GM19043 (cell line): ENCODE results near the gene ASB10.

Source experiments
- ATAC-seq: cut with Tn5 transposase; IDR thresholded peaks from one replicate; pipeline ENCODE4 v1.9.1; 2021; ENCODE audit warnings: low read depth; ENCODE audit not compliant: unreplicated experiment

The ASB10 gene

GRCh38 chr7:151188252-151188542, 1.1 kb upstream of the ASB10 start:
- ATAC-seq = no peak

GRCh38 chr7:151187409-151188251, 580 bp upstream of the ASB10 start:
- ATAC-seq = no peak

GRCh38 chr7:151185762-151186639, 1.0 kb downstream of the ASB10 start:
- no peak for ATAC-seq

- ATAC-seq = no peak
Measured at GRCh38 chr7:151181011-151181431, 6.0 kb downstream of the ASB10 start.

GRCh38 chr7:151179946-151180345, 7.1 kb downstream of the ASB10 start:
- no peak for ATAC-seq

GRCh38 chr7:151179287-151179860, 7.7 kb downstream of the ASB10 start:
- ATAC-seq = no peak

DNA sequence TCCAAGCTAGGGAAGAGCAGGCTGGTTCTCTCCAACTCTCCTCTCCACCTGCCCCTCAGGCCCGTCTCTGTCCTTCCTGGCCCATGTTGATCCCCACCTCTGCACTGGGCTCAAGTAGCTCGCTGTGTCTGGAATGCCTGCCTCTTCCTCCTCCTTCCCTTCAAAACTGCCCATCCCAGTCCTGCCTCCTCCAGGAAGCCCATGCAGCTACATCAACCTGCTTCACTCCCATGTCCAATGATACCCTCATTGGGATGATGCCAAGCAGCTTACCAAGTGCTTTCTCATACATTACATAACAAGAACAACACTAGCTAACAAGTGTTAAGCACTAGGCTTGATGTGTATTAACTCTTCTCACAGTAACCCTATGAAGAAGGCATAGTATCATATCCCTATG, 8.2 kb downstream of the ASB10 start:
- ATAC-seq = no peak

GRCh38 chr7:151178236-151178635, 8.8 kb downstream of the ASB10 start:
- no peak for ATAC-seq

DNA sequence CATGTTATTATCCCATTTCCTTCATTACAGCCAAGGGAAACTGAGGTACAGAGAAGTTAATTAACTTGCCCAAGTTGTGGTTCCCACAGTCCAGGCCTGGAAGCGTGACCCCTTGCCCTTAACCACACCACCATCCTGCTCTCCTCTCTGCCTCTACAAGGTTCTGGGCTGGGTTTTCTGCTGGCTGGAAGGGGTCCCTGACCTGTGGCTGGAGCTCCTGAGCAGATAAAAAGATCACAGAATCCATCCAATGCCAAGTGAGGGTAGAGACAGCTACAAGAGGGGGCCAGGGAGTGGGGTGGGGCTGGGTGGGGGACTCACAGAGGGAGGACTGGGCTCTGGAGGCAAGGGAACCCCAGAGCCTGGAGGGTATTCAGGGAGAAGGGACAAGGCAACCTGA, 9.7 kb downstream of the ASB10 start:
- no peak for ATAC-seq

- no peak for ATAC-seq
Measured at GRCh38 chr7:151176401-151176800, 10.6 kb downstream of the ASB10 start.

DNA sequence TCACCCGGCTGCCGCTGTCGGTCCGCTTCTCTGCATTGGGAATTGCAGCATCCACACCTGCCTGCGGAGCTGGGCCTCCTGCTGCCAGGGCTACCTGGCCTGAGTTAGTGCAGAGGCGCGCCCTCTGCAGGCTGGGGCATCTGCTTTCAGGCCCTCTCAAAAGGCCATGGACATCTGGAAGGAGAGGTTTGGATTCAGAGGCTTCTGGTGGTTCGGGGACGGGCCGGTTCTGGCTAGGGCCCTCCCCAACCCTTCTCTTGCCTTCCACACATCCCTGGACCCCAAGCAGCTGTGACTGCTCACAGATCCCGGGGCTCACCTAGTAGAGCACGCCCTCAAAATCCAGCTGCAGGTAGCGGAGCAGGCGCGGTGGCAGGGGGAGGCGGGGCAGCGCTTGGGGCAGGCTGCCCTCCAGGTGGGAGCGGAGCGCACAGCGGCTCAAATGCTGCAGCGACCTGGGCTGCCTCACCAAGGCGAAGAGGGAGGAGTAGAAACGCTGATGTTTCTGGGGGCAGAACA, 11.2 kb downstream of the ASB10 start:
- no peak for ATAC-seq

GRCh38 chr7:151175047-151175792, 11.8 kb downstream of the ASB10 start:
- no peak for ATAC-seq

DNA sequence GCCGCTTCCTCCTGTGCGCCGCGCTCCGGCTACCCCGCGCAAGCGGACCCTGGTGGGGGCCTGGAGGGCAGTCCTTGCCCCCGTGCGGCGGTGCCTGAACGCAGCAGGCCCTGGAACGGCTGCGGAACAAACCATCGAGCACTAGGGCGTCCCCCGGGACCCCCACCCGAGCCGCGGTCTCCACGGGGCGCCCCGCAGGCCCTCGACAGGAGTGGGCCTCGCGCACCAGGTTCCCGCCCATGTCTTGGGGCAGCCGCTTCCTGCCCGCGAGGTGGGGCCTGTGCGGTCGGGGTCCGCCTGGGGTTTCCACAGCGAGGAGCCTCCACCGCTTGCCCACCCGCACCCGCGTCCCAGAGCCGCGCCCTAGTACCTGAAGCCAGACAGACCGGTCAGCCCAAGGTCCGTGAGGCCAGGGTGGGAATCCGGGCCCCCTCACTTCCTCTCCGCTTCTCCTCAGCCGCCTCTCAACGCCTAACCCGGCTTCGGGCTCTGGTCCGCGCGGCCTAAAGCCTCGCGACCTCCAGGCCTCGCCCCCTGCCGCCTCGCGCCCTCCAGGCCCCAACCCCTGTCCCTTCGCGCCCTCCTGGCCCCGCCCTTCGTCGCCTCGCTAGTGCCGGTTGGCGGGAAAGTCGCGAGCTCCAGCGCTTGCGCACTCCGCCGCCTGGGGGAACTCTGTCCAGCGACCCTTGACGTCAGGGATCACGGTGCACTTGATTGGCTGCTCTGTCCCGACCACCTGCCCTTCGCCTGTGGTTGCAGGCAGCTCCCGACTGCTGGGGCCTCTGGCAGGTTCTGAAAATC, 12.6 kb downstream of the ASB10 start:
- no peak for ATAC-seq

- no peak for ATAC-seq
Measured at GRCh38 chr7:151173386-151174245, 13.4 kb downstream of the ASB10 start.

GRCh38 chr7:151172273-151173141, 14.5 kb downstream of the ASB10 start:
- ATAC-seq = peak; percentile 67

DNA sequence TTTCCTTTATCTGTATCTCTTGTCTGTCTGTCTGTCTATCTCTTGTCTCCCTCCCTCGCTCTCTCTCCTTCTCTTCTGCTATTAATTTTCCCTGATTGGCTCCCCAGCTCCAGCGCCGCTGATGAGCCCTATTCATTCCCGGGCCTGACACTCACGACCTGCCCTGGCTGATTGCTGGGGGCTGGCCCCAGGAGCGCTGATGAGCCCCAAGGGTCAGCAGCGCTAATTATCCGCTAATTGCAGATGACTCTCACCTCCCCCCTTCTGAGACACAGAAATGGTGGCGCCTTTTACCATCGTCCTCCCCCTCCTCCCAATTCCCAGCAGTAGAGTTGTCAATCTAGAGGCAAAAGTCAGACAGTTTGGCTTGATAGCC, 18.3 kb downstream of the ASB10 start:
- ATAC-seq = no peak

DNA sequence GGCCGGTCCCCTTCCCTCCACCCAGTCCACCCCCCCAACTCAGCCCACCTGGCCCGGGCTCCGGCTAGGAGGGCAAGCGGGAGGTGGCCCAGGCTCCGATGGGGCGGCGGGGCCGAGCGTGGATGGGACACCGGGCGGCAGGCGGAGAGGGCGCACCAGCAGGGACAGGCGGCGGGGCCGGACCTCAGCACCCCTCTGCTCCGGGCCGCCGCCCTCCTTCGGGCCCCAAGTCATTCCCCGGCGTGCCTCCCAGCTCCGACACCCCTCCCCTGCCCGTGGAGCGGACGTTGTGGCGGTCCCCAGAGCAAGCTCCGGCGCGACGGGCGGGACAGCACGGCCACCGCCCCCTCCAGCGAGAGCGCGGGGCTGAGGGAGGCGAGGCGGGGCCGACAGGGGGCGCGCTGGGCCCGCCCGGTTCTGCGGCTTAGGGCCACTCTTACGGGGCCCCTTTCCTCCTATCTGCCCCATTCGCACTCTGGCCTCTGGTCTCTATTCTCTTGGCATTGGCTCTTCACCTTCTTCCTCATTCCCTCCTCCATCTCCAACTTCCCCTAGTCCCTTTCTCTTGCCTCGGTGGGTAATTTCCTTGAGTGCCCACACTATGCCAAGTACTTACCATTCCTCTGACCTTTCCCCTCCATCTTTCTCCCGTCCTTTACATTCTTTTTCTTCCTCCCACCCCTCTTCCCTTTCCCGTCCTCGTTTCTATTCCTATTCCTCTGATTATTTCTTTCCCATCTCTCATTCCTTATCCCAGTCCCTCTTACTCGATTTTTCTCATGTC, 18.9 kb downstream of the ASB10 start:
- no peak for ATAC-seq
